HG03025 (cell line): ENCODE results near the gene TMEM154.

ENCODE experiments used
- ATAC-seq: cut with Tn5 transposase; IDR thresholded peaks from one replicate; pipeline ENCODE4 v1.9.1; 2021; ENCODE audit warnings: mild to moderate bottlenecking, moderate library complexity; ENCODE audit not compliant: unreplicated experiment, low FRiP score

The TMEM154 gene

DNA sequence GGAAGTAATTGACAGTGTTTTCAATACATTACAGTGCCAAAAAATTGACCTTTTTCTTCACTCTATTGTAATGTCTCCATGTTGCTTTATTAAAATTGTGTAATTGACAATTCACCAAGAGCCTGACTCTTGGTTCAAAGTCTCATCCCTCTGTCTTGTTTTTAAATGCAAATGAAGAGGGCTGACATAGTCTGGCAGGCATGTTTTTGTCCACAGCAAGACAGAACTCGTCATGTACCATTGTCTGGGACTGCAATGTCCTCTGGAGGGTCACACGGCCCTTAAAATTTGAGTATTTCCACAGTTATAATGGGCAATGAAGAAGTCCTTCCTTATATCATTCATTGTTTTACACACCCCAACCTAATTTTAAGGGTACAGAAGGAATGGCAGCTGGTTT is 105.9 kb downstream of the TMEM154 start:
- ATAC-seq: no peak

DNA sequence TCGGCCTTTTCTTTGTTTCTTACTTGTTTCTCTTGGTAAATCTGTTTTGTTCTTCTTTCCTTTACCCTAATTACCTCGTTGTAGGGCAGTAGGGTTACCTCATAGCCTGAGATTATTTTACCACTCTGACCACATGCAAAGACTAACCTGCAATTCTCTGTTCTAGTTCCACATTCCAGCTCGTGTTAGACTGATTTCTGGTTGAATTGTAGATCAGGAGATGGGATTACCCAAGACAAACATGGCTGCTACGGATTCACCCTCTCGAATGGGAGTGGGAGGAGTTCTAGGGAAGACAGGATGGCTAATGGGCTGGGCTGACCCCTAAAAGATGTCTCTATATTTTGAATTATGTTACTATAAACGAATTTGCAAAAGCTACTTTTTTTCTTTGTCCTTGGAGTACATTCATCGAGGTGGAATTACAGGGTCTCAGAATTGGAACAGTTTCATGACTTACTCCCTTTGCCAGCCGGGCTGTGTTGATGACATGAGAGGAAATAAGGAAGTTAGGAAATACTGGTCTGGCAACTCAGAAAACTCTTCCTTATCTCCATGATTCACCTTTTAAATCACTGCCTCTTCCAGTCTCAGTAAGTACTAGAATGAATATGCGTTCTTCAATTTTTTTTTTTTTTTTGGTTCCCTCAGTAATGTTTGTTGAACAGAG is 107.2 kb downstream of the TMEM154 start:
- ATAC-seq: no peak

DNA sequence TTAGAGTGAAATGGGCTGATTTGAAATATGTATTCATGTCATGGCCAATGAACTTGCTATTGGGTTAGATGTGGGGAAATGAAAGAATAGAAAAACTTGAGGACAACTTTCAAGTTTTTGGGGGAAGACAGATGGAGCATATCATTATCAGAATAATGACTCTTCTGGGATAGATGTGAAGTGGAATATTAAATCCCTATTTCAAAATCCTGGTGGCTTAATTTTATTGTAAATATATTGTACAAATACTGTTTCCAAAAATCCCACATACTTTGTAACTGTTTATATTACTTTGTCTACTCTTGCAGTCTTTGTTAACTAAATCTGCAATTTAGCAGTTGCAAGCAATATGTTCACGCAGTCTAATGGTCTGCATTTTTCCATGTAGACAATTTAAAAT is 108.0 kb downstream of the TMEM154 start:
- no peak for ATAC-seq

DNA sequence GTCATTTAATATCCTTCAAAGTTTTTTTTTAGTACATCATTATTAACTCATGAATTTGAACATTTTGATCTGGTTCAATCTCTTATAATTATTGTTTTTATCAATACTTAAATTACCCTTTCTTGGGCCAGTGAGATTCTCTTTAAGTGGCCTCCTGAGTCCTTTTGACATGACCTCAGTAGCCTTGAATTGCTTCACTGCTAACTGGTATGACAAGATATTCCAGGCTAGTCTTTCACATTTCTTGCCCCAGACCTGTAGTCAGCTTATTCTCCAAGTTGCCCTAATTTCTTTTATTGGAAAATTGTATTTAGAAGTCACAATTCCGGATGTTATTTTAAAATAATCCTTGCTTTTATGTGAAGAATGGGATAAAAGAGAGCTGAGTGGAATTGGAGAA is 108.5 kb downstream of the TMEM154 start:
- no peak for ATAC-seq
